GM12892 (cell line): ENCODE results near the gene MED9.

Experiments used
- POLR2A ChIP-seq: IDR thresholded peaks from 2 replicates; pipeline ENCODE4 v1.6.1; 2011; ENCODE audit warnings: low read depth, low read length, control low read depth
- POLR2AphosphoS5 ChIP-seq: IDR thresholded peaks from 2 replicates; pipeline ENCODE4 v1.6.1; 2011; ENCODE audit warnings: low read depth, low read length, control low read depth
- TAF1 ChIP-seq: IDR thresholded peaks from 2 replicates; pipeline ENCODE4 v1.6.1; 2011; ENCODE audit warnings: low read depth, mild to moderate bottlenecking, control low read depth, low read length, borderline replicate concordance

DNA sequence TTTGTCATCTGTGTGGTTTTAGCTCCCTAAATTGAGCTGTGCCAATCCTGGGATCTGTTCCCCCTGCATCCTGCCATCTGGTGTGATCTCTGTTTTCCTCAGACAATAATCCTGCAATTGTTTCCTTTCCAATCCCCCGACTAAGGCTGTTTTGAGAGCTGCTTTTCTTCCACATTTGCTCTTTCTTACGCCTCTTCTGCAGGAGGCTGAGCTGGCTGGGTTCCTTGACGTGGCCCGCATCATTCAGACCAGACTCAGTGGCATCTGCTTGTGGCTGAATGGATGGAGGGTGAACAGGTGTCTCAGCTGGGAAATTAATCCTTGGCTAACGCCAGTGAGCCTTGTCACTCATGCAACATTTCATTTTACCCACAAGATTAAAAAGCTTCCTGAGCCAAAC is 9.8 kb upstream of the MED9 start:
- no peak for TF ChIP-seq POLR2A
- TF ChIP-seq TAF1 = no peak
- TF ChIP-seq POLR2AphosphoS5 = no peak
